HG03575 (cell line): ENCODE data around the gene NDUFB2.
"Not testable (repeated sequence)": the region's sequence is repeated elsewhere in the genome, so short reads cannot be mapped to it uniquely, and the experiment has no call there.

ENCODE experiments used
- ATAC-seq: cut with Tn5 transposase; IDR thresholded peaks from one replicate; pipeline ENCODE4 v1.9.1; 2021; ENCODE audit not compliant: unreplicated experiment, insufficient number of reproducible peaks, low FRiP score; ENCODE audit errors: extremely low read depth

The NDUFB2 gene

GRCh38 chr7:140685407-140686087 is 11.0 kb upstream of the NDUFB2 start:
- no peak for ATAC-seq

DNA sequence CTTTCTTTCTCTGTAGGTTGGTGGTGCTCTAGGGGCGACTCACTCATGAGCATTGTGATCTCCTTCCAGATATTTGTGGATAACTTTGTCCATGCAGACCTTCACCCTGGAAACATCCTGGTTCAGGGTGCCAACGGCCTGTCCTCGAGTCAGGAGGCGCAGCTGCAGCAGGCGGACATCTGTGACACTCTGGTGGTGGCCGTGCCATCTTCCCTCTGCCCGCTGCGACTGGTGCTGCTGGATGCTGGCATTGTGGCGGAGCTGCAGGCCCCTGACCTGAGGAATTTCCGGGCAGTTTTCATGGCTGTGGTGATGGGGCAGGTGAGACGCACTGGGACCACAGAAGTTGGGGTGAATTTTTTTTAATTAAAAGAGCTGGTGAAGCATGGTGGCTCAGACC is 9.6 kb upstream of the NDUFB2 start:
- no peak for ATAC-seq

- ATAC-seq, result no peak
Measured at GRCh38 chr7:140688341-140688740, 8.2 kb upstream of the NDUFB2 start.

- ATAC-seq, result no peak
Measured at GRCh38 chr7:140689199-140690152, 7.0 kb upstream of the NDUFB2 start.

DNA sequence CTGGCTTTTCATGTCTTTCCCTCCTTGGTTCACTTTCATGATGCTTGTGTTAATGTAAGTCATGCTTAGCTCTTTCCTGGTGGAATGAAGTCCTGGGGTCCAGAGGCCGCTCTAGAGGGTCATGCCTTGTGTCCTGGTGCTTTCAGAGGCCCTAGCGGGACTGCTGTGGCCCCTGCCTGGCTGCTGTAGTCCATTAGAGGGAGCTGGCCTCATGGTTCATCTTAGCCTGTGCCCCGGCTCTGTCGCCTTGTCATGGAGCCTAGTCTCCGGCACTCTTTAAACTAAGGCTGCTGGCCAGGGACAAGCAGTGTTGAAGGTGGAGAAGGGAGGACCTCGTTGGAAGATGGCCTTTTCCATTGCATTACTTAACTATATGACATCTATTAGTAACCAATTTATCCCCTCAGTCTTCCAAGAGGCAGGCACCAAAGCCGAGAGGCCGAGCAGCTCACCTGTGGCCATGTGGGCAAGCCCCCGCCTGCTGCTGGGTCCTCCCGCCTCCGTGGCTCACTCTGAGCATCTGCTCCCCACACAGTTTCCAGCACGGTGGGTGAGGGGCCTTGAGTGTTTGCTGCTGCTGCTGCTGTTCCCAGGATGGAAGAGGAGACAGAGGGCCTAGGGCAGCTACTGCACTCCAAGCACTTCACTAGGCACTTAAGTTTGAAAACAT is 5.0 kb upstream of the NDUFB2 start:
- ATAC-seq, result no peak

DNA sequence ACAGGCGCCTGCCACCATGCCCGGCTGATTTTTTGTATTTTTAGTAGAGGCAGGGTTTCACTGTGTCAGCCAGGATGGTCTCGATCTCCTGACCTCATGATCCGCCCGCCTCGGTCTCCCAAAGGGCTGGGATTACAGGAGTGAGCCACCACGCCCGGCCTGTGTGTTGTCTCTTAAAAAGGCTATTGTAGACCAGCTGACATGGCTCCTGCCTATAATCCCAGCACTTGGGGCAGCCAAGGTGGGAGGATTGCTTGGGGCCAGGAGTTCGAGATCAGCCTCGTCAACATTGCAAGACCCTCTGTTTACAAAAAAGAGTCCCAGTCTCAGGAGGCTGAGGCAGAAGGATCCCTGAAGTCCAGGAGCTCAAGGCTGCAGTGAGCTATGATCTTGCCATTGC is 2.7 kb upstream of the NDUFB2 start:
- not testable (repeated sequence) for ATAC-seq

DNA sequence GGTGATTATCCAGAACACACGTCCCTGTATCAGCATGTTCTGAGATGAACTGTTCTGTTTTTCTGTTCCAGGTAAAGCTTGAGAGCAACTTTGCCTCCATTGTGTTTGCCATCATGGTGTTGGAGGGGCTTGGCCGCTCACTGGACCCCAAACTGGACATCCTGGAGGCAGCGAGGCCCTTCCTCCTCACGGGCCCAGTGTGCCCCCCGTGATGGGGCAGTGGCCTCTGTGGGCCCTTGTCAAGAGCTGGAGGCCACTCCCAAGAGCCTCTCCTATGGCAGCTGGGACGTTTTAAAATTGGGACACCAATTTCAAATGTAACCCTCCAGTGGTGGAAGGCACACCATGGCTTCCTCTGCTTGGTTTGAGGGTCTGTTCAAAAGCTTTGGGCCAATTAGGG is 1.9 kb upstream of the NDUFB2 start:
- no peak for ATAC-seq

GRCh38 chr7:140695381-140695780 is 1.1 kb upstream of the NDUFB2 start:
- no peak for ATAC-seq

DNA sequence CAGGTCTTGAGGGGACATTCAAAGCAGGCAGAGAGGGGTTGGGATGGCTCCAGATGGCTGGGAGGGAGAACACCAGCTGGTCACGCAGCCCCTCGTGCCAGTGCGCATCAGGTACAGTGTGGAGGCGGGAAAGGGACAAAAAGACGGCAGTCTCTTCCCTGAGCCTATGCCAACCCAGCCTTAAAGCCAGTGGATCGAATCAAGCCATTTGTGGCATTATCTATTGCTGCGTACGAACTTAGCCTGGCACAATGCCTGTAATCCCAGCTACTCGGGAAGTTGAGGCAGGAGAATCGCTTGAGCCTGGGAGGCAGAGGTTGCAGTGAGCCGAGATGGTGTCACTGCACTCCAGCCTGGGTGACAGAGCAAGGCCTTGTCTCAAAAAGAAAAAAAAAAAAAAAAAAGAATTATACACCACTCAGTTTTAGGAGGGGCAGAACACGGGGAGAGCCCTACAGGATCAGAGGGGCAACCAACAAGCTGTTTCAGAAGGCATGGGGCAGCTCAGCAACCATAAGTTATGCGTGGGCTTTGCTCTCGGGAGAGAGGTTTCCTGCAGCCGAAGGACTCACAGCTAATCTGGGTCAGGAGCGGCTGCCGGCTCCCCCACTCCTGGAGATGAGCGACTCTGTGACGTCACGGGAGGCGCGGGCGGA is 356 bp upstream of the NDUFB2 start:
- ATAC-seq, result no peak

DNA sequence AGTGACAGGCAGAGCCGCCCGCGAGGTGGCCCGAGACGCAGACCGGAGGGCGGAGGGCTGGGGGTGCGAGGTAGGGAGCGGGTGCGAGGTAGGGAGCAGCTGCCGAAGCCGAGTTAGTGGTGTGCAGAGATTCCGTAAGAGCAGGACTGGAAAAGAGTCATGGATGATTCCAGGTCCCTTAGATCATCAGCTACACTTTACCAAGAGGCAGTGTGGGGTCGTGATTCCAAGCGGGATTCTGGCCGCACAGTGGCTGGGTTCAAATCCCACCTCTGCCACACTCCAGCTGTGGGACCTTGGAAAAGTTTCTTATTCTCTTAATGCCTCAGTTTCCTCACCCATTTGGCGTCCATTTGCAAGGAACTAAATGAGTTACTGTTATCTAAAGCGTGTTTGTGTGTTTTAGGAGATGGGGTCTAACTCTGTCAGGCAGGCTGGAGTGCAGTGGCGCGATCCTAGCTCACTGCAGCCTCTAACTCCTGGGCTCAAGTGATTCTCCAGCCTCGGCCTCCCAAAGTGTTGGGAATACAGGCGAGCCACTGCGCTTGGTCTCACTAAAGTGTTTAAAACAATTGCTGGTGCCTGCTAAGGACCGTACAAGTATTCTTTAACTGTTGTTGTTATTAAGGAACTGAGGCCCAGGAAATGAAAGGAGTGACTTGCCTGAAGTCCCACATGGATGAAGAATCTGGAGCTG is 1.1 kb downstream of the NDUFB2 start:
- no peak for ATAC-seq

- no peak for ATAC-seq
Measured at GRCh38 chr7:140698477-140698876, 2.0 kb downstream of the NDUFB2 start.

- ATAC-seq, result no peak
Measured at GRCh38 chr7:140702774-140703173, 6.3 kb downstream of the NDUFB2 start.

DNA sequence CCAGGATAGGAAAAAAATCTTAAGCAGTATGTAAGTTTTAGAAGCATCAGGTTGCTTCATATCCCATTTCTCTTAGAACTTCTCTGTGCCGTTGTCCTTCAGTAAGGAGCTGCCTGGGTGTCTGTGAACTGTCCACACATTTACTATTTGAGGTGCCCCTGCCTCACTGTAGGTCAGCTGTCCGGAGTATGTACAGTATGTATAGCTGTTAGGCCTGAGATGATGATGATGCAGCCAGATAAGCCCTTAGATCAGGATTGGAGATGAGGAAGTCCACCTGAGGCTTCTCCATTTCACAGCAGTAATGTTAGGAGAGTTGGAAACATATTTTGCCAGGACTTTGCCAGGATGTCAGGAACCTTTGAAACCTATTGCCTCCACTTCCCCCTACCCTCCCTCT is 7.7 kb downstream of the NDUFB2 start:
- ATAC-seq, result no peak

DNA sequence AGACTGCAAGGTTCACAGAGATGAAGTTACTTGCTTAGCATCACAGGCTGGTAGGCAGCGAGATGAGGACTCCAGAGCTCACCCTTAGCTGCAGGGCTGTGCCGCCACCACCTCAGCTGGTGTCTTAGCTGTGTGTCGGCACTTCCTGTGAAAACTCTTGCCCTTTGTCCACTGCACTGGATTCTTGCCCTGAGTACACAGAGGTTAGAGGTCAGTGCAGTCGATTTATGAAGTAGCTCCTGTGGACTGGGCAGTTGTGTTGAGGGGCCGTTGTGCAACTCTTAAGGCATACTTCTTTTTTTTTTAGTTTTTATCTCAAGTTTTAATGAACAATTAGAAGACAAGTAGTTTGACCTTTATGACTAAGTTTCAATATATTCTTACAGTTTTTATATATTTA is 10.6 kb downstream of the NDUFB2 start:
- no peak for ATAC-seq

- ATAC-seq, result not testable (repeated sequence)
Measured at GRCh38 chr7:140708764-140709163, 12.3 kb downstream of the NDUFB2 start.

GRCh38 chr7:140712392-140712791 is 15.9 kb downstream of the NDUFB2 start:
- not testable (repeated sequence) for ATAC-seq

GRCh38 chr7:140714331-140715040 is 18.0 kb downstream of the NDUFB2 start:
- no peak for ATAC-seq

DNA sequence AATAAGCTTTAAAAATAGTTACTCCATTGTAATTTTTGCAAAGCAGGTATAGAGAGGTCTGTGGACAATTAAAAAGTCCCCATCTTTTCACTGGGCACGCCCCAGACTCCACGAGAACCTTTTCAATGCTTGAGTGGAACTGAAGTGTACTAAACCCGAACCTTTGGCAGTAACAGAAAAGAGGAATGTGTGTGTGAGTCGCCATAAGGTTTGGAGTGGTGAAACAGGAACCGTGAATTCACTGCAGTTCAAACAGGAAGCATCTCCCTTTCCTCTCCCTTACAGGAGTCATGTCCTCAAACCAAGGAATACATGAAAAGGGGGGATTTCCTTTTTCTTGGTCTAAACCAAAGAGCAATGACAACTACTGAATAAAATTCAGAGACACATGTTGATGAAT is 23.2 kb downstream of the NDUFB2 start:
- ATAC-seq, result no peak
